ENCODE data around the gene ARHGEF9.

Gene ARHGEF9

GRCh38 chrX:63737131-63737921, 47.7 kb downstream of the ARHGEF9 start:
- no peak for TF ChIP-seq ZBTB7A (IDR thresholded peaks at IDR 0.05; ENCODE audit: low read depth)
- TF ChIP-seq EGR1 (IDR thresholded peaks at IDR 0.05), result no peak
- no peak for TF ChIP-seq TAF1 (IDR thresholded peaks at IDR 0.05; ENCODE audit: low read depth)
- no peak for TF ChIP-seq FOXM1 (IDR thresholded peaks at IDR 0.05; ENCODE audit: borderline replicate concordance, low read depth)
- no peak for TF ChIP-seq CREB1 (IDR thresholded peaks at IDR 0.05; ENCODE audit: low read depth)
- no peak for TF ChIP-seq YY1 (IDR thresholded peaks at IDR 0.05; ENCODE audit: low read depth)
- TF ChIP-seq CEBPB (IDR thresholded peaks at IDR 0.05), result no peak
- no peak for TF ChIP-seq NFIC (IDR thresholded peaks at IDR 0.05)
- no peak for TF ChIP-seq MAX (IDR thresholded peaks at IDR 0.05)
- TF ChIP-seq RAD21 (IDR thresholded peaks at IDR 0.05; ENCODE audit: low read depth), result no peak
- no peak for TF ChIP-seq TCF12 (IDR thresholded peaks at IDR 0.05; ENCODE audit: low read depth)
- no peak for TF ChIP-seq EP300 (IDR thresholded peaks at IDR 0.05; ENCODE audit: borderline replicate concordance)

GRCh38 chrX:63735882-63736281, 49.1 kb downstream of the ARHGEF9 start:
- TF ChIP-seq ZBTB7A (IDR thresholded peaks at IDR 0.05; ENCODE audit: low read depth) (no peak), REST (IDR thresholded peaks at IDR 0.05; ENCODE audit: low read depth) (no peak), EP300 (IDR thresholded peaks at IDR 0.05; ENCODE audit: borderline replicate concordance) (no peak), YY1 (IDR thresholded peaks at IDR 0.05; ENCODE audit: low read depth) (no peak), RAD21 (IDR thresholded peaks at IDR 0.05; ENCODE audit: low read depth) (no peak), NFIC (IDR thresholded peaks at IDR 0.05) (no peak), CREB1 (IDR thresholded peaks at IDR 0.05; ENCODE audit: low read depth) (no peak), TAF1 (IDR thresholded peaks at IDR 0.05; ENCODE audit: low read depth) (no peak), CEBPB (IDR thresholded peaks at IDR 0.05) (no peak), USF1 (IDR thresholded peaks at IDR 0.05) (no peak), EGR1 (IDR thresholded peaks at IDR 0.05) (no peak), MAX (IDR thresholded peaks at IDR 0.05) (no peak), TCF12 (IDR thresholded peaks at IDR 0.05; ENCODE audit: low read depth) (no peak), TEAD4 (IDR thresholded peaks at IDR 0.05) (no peak), FOXM1 (IDR thresholded peaks at IDR 0.05; ENCODE audit: borderline replicate concordance, low read depth) (no peak)

GRCh38 chrX:63720293-63720692, 64.7 kb downstream of the ARHGEF9 start:
- TF ChIP-seq FOXM1 (IDR thresholded peaks at IDR 0.05; ENCODE audit: borderline replicate concordance, low read depth) (no peak), MAX (IDR thresholded peaks at IDR 0.05) (no peak), CREB1 (IDR thresholded peaks at IDR 0.05; ENCODE audit: low read depth) (no peak), TEAD4 (IDR thresholded peaks at IDR 0.05) (no peak), CEBPB (IDR thresholded peaks at IDR 0.05) (no peak), NFIC (IDR thresholded peaks at IDR 0.05) (no peak), YY1 (IDR thresholded peaks at IDR 0.05; ENCODE audit: low read depth) (no peak), EGR1 (IDR thresholded peaks at IDR 0.05) (no peak), ZBTB7A (IDR thresholded peaks at IDR 0.05; ENCODE audit: low read depth) (no peak), TAF1 (IDR thresholded peaks at IDR 0.05; ENCODE audit: low read depth) (no peak), EP300 (IDR thresholded peaks at IDR 0.05; ENCODE audit: borderline replicate concordance) (no peak)

DNA sequence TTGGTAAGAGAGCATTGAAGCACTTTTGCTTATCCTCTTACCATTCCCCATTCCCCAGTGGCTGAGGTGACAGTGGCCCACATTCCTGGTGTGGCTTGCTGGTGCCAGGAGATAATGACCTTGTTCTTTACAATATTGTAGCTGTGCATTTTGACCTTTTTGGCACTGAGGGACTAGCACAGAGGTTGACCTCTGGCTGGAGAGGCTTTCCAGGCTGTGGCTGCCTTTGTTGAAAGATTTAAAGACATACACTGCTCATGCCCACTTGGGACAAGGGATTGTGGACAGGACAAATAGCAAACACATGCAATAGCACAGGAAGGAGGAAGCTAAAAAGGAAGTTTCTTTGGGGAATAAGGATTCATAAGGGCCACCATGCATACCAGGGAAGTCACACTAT, 65.4 kb downstream of the ARHGEF9 start:
- TF ChIP-seq NFIC (IDR thresholded peaks at IDR 0.05), result no peak
- no peak for TF ChIP-seq MAX (IDR thresholded peaks at IDR 0.05)
- no peak for TF ChIP-seq ZBTB7A (IDR thresholded peaks at IDR 0.05; ENCODE audit: low read depth)
- no peak for TF ChIP-seq TAF1 (IDR thresholded peaks at IDR 0.05; ENCODE audit: low read depth)
- no peak for TF ChIP-seq TEAD4 (IDR thresholded peaks at IDR 0.05)
- no peak for TF ChIP-seq CREB1 (IDR thresholded peaks at IDR 0.05; ENCODE audit: low read depth)
- no peak for TF ChIP-seq TCF12 (IDR thresholded peaks at IDR 0.05; ENCODE audit: low read depth)
- no peak for TF ChIP-seq USF1 (IDR thresholded peaks at IDR 0.05)
- TF ChIP-seq CEBPB (IDR thresholded peaks at IDR 0.05), result no peak

- no peak for TF ChIP-seq USF1 (IDR thresholded peaks at IDR 0.05)
- no peak for TF ChIP-seq CEBPB (IDR thresholded peaks at IDR 0.05)
- no peak for TF ChIP-seq NFIC (IDR thresholded peaks at IDR 0.05)
Observed at GRCh38 chrX:63718010-63718694, 66.9 kb downstream of the ARHGEF9 start.

DNA sequence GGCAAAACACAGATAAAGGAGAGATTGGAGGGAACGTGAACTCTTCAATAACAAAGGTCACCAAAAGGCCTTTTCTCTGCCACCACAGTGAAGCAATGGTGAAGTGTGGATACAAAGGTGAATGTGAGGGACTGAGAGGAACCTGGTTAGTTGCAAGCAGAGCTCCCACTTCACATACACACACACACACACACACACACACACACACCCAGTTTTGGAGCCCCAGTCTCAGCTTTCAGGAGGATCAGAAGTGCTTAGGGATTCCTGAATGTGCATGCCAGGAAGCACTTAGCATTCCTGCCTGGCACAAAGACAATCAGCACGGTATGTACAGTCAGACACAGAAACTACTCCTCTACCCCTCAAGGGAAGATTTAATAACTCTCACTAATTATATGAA, 71.5 kb downstream of the ARHGEF9 start:
- TF ChIP-seq USF1 (IDR thresholded peaks at IDR 0.05) (no peak), TEAD4 (IDR thresholded peaks at IDR 0.05) (no peak), RAD21 (IDR thresholded peaks at IDR 0.05; ENCODE audit: low read depth) (no peak), TCF12 (IDR thresholded peaks at IDR 0.05; ENCODE audit: low read depth) (no peak), TAF1 (IDR thresholded peaks at IDR 0.05; ENCODE audit: low read depth) (no peak), NFIC (IDR thresholded peaks at IDR 0.05) (no peak), ZBTB7A (IDR thresholded peaks at IDR 0.05; ENCODE audit: low read depth) (no peak), YY1 (IDR thresholded peaks at IDR 0.05; ENCODE audit: low read depth) (no peak), MAX (IDR thresholded peaks at IDR 0.05) (no peak), CREB1 (IDR thresholded peaks at IDR 0.05; ENCODE audit: low read depth) (no peak), REST (IDR thresholded peaks at IDR 0.05; ENCODE audit: low read depth) (no peak), FOXM1 (IDR thresholded peaks at IDR 0.05; ENCODE audit: borderline replicate concordance, low read depth) (no peak)

All from Ishikawa (cell line).